ENCODE results near the gene RGS7BP. TPM values are rescaled to one million over a fixed set of nuclear protein-coding genes. Genes with fewer than 3 reads are reported as not detected.

The RGS7BP gene
- total and polyA plus RNA-seq, 2 experiments from 2014 or later: 0.75 to 0.77 TPM

GRCh38 chr5:64654561-64654938 lies 148.7 kb downstream of the RGS7BP start:
- no peak for TF ChIP-seq CTCF (IDR thresholded peaks at IDR 0.05; ENCODE audit: poor library complexity)
- Histone ChIP-seq H3K27me3 (no peaks in the 10 kb centered on the region), H3K4me2 (peak overlapping the region; percentile 49), H3K9me2 (replicated peaks; ENCODE audit: insufficient read depth) (no peaks in the 10 kb centered on the region), H4K20me1 (ENCODE audit: insufficient read depth, poor library complexity, severe bottlenecking) (no peaks in the 10 kb centered on the region), H2AFZ (no peak overlapping the region), H3K36me3 (replicated peaks; ENCODE audit: insufficient read depth, low read depth) (no peaks in the 10 kb centered on the region), H3K79me2 (no peaks in the 10 kb centered on the region), H3K27ac (peak overlapping the region; percentile 59), H3K4me3 (no peak overlapping the region), H3K4me1 (ENCODE audit: insufficient read depth) (peaks cover 18% of the 10 kb centered on the region), H3K9me3 (ENCODE audit: low read depth) (no peaks in the 10 kb centered on the region)
- DNase-seq (ENCODE audit: low spot score): no peak
- 75% methylated on average over 2 of the region's 2 CpGs for WGBS (ENCODE audit: low lambda C conversion rate, missing lambda C conversion rate)

DNA sequence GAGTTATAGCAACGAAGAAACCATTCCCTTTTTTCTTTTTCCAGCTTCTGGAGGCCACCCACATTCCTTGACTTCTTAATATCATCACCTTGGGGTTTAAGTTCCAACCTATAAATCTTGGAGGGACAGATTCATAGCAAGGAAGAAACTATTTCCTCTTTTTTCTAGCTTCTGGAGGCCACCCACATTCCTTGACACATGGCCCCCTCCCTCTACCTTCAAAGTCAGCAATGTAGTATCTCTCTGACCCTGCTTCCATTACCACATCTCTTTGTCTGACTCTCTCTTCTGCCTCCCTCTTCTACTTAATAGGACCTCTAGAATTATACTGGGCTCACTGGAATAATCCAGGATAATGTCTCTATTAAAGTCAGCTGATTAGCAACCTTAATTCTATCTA lies 149.8 kb downstream of the RGS7BP start:
- H4K20me1 ChIP-seq (ENCODE audit: insufficient read depth, poor library complexity, severe bottlenecking): no peaks in the 10 kb centered on the region
- no peak overlapping the region for H3K4me2 ChIP-seq
- DNase-seq (ENCODE audit: low spot score): no peak
- no peaks in the 10 kb centered on the region for H3K79me2 ChIP-seq
- no peak overlapping the region for H3K27ac ChIP-seq
- no peak overlapping the region for H3K4me3 ChIP-seq
- H2AFZ ChIP-seq: no peak overlapping the region
- H3K4me1 ChIP-seq (ENCODE audit: insufficient read depth): peaks cover 18% of the 10 kb centered on the region
- H3K27me3 ChIP-seq: no peaks in the 10 kb centered on the region
- H3K9me3 ChIP-seq (ENCODE audit: low read depth): no peaks in the 10 kb centered on the region
- H3K36me3 ChIP-seq (replicated peaks; ENCODE audit: insufficient read depth, low read depth): no peaks in the 10 kb centered on the region
- WGBS (ENCODE audit: low lambda C conversion rate, missing lambda C conversion rate): 76% methylated on average over 1 of the region's 1 CpG
- no peaks in the 10 kb centered on the region for H3K9me2 ChIP-seq (replicated peaks; ENCODE audit: insufficient read depth)
- TF ChIP-seq EZH2phosphoT487 (IDR thresholded peaks at IDR 0.05; ENCODE audit: low read depth, severe bottlenecking, unreplicated experiment): no peak
- TF ChIP-seq CTCF (IDR thresholded peaks at IDR 0.05; ENCODE audit: poor library complexity): no peak

- Histone ChIP-seq H3K9me3 (ENCODE audit: low read depth) (no peaks in the 10 kb centered on the region), H3K36me3 (replicated peaks; ENCODE audit: insufficient read depth, low read depth) (no peaks in the 10 kb centered on the region), H2AFZ (no peak overlapping the region), H3K4me3 (no peak overlapping the region), H3K4me1 (ENCODE audit: insufficient read depth) (peaks cover 8% of the 10 kb centered on the region), H3K9me2 (replicated peaks; ENCODE audit: insufficient read depth) (no peaks in the 10 kb centered on the region), H3K4me2 (no peak overlapping the region), H3K27ac (no peak overlapping the region), H4K20me1 (ENCODE audit: insufficient read depth, poor library complexity, severe bottlenecking) (no peaks in the 10 kb centered on the region), H3K27me3 (no peaks in the 10 kb centered on the region), H3K79me2 (no peaks in the 10 kb centered on the region)
- 66% methylated on average over 3 of the region's 3 CpGs for WGBS (ENCODE audit: low lambda C conversion rate, missing lambda C conversion rate)
- no peak for DNase-seq (ENCODE audit: low spot score)
- TF ChIP-seq CTCF (IDR thresholded peaks at IDR 0.05; ENCODE audit: poor library complexity): no peak
- no peak for TF ChIP-seq EZH2 (IDR thresholded peaks at IDR 0.05; ENCODE audit: borderline replicate concordance)
- no peak for TF ChIP-seq EZH2phosphoT487 (IDR thresholded peaks at IDR 0.05; ENCODE audit: low read depth, severe bottlenecking, unreplicated experiment)
These were observed 153.5 kb downstream of the RGS7BP start for GRCh38 chr5:64659289-64659688.

Small RNAs within 50 kb of the gene (small RNA-seq; reads per million reads assigned to genes)
- not detected for gene RN7SL169P
- gene RNU6-294P: not detected

Other genes with a start within 250 kb of the RGS7BP start
- not detected in 2 replicates for gene SHISAL2B, start 184.5 kb downstream of the RGS7BP start, total RNA-seq
- 0.56 TPM in 1 of 2 replicates, not detected in the other for gene SHISAL2B, start 184.5 kb downstream of the RGS7BP start, polyA plus RNA-seq